Measurements from ENCODE around the gene SLC26A6. TPM values are rescaled to one million over a fixed set of nuclear protein-coding genes. Genes with fewer than 3 reads are reported as not detected.

The SLC26A6 gene
- total and polyA plus RNA-seq, 2 of the 13 experiments (the other 11 are each of a cell fraction or from before 2014, with no cell fraction given) = 40.7 to 184 TPM

- TF ChIP-seq, protein P1, sequence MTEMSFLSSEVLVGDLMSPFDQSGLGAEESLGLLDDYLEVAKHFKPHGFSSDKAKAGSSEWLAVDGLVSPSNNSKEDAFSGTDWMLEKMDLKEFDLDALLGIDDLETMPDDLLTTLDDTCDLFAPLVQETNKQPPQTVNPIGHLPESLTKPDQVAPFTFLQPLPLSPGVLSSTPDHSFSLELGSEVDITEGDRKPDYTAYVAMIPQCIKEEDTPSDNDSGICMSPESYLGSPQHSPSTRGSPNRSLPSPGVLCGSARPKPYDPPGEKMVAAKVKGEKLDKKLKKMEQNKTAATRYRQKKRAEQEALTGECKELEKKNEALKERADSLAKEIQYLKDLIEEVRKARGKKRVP (CRISPR knock-in tag; IDR thresholded peaks at IDR 0.05) = no peak
- no peak for TF ChIP-seq REXO4 (CRISPR knock-in tag; IDR thresholded peaks at IDR 0.05; ENCODE audit: borderline replicate concordance)
- TF ChIP-seq ZBTB42 (CRISPR knock-in tag; IDR thresholded peaks at IDR 0.05) = 0 out of 2 replicates have a peak, but pooled peaks have one; percentile 11
- TF ChIP-seq, protein P2, sequence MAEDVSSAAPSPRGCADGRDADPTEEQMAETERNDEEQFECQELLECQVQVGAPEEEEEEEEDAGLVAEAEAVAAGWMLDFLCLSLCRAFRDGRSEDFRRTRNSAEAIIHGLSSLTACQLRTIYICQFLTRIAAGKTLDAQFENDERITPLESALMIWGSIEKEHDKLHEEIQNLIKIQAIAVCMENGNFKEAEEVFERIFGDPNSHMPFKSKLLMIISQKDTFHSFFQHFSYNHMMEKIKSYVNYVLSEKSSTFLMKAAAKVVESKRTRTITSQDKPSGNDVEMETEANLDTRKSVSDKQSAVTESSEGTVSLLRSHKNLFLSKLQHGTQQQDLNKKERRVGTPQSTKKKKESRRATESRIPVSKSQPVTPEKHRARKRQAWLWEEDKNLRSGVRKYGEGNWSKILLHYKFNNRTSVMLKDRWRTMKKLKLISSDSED (CRISPR knock-in tag; IDR thresholded peaks at IDR 0.05) = no peak
- TF ChIP-seq, protein P3, sequence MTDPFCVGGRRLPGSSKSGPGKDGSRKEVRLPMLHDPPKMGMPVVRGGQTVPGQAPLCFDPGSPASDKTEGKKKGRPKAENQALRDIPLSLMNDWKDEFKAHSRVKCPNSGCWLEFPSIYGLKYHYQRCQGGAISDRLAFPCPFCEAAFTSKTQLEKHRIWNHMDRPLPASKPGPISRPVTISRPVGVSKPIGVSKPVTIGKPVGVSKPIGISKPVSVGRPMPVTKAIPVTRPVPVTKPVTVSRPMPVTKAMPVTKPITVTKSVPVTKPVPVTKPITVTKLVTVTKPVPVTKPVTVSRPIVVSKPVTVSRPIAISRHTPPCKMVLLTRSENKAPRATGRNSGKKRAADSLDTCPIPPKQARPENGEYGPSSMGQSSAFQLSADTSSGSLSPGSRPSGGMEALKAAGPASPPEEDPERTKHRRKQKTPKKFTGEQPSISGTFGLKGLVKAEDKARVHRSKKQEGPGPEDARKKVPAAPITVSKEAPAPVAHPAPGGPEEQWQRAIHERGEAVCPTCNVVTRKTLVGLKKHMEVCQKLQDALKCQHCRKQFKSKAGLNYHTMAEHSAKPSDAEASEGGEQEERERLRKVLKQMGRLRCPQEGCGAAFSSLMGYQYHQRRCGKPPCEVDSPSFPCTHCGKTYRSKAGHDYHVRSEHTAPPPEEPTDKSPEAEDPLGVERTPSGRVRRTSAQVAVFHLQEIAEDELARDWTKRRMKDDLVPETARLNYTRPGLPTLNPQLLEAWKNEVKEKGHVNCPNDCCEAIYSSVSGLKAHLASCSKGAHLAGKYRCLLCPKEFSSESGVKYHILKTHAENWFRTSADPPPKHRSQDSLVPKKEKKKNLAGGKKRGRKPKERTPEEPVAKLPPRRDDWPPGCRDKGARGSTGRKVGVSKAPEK (CRISPR knock-in tag; IDR thresholded peaks at IDR 0.05; ENCODE audit: borderline replicate concordance) = no peak
- TF ChIP-seq ZNF83 (CRISPR knock-in tag; IDR thresholded peaks at IDR 0.05; ENCODE audit: borderline replicate concordance) = no peak
- TF ChIP-seq ZNF672 (CRISPR knock-in tag; IDR thresholded peaks at IDR 0.05) = no peak
- TF ChIP-seq EEA1 (CRISPR knock-in tag; IDR thresholded peaks at IDR 0.05; ENCODE audit: borderline replicate concordance) = 0 out of 2 replicates have a peak, but pooled peaks have one; percentile 38
- TF ChIP-seq MED1 (CRISPR knock-in tag; IDR thresholded peaks at IDR 0.05) = peak; percentile 10; the same call in 1 of the 2 replicates
- no peak for TF ChIP-seq ZNF790 (CRISPR knock-in tag; IDR thresholded peaks at IDR 0.05; ENCODE audit: borderline replicate concordance)
- TF ChIP-seq NONO (IDR thresholded peaks at IDR 0.05) = no peak
- TF ChIP-seq NONO (CRISPR knock-in tag; conservative IDR thresholded peaks at IDR 0.05) = no peak
- TF ChIP-seq HCFC1 (IDR thresholded peaks at IDR 0.05; ENCODE audit: low read depth, low read length) = no peak
- TF ChIP-seq, protein P4, sequence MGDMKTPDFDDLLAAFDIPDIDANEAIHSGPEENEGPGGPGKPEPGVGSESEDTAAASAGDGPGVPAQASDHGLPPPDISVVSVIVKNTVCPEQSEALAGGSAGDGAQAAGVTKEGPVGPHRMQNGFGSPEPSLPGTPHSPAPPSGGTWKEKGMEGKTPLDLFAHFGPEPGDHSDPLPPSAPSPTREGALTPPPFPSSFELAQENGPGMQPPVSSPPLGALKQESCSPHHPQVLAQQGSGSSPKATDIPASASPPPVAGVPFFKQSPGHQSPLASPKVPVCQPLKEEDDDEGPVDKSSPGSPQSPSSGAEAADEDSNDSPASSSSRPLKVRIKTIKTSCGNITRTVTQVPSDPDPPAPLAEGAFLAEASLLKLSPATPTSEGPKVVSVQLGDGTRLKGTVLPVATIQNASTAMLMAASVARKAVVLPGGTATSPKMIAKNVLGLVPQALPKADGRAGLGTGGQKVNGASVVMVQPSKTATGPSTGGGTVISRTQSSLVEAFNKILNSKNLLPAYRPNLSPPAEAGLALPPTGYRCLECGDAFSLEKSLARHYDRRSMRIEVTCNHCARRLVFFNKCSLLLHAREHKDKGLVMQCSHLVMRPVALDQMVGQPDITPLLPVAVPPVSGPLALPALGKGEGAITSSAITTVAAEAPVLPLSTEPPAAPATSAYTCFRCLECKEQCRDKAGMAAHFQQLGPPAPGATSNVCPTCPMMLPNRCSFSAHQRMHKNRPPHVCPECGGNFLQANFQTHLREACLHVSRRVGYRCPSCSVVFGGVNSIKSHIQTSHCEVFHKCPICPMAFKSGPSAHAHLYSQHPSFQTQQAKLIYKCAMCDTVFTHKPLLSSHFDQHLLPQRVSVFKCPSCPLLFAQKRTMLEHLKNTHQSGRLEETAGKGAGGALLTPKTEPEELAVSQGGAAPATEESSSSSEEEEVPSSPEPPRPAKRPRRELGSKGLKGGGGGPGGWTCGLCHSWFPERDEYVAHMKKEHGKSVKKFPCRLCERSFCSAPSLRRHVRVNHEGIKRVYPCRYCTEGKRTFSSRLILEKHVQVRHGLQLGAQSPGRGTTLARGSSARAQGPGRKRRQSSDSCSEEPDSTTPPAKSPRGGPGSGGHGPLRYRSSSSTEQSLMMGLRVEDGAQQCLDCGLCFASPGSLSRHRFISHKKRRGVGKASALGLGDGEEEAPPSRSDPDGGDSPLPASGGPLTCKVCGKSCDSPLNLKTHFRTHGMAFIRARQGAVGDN (CRISPR knock-in tag; IDR thresholded peaks at IDR 0.05) = peak; percentile 88
- TF ChIP-seq, protein P5, sequence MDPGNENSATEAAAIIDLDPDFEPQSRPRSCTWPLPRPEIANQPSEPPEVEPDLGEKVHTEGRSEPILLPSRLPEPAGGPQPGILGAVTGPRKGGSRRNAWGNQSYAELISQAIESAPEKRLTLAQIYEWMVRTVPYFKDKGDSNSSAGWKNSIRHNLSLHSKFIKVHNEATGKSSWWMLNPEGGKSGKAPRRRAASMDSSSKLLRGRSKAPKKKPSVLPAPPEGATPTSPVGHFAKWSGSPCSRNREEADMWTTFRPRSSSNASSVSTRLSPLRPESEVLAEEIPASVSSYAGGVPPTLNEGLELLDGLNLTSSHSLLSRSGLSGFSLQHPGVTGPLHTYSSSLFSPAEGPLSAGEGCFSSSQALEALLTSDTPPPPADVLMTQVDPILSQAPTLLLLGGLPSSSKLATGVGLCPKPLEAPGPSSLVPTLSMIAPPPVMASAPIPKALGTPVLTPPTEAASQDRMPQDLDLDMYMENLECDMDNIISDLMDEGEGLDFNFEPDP (CRISPR knock-in tag; conservative IDR thresholded peaks at IDR 0.05) = 0 out of 2 replicates have a peak, but pooled peaks have one; percentile 62
- TF ChIP-seq EED (CRISPR knock-in tag; IDR thresholded peaks at IDR 0.05) = no peak
- TF ChIP-seq ZNF564 (CRISPR knock-in tag; IDR thresholded peaks at IDR 0.05) = no peak
Observed at GRCh38 chr3:48619541-48620524, 15.4 kb downstream of the SLC26A6 start (continued).

Data from HepG2 (cell line).